ENCODE measurements around the gene TMEM100.
A peak's percentile ranks its signal among the peaks of the same experiment; 100 is the strongest.

TMEM100 gene

DNA sequence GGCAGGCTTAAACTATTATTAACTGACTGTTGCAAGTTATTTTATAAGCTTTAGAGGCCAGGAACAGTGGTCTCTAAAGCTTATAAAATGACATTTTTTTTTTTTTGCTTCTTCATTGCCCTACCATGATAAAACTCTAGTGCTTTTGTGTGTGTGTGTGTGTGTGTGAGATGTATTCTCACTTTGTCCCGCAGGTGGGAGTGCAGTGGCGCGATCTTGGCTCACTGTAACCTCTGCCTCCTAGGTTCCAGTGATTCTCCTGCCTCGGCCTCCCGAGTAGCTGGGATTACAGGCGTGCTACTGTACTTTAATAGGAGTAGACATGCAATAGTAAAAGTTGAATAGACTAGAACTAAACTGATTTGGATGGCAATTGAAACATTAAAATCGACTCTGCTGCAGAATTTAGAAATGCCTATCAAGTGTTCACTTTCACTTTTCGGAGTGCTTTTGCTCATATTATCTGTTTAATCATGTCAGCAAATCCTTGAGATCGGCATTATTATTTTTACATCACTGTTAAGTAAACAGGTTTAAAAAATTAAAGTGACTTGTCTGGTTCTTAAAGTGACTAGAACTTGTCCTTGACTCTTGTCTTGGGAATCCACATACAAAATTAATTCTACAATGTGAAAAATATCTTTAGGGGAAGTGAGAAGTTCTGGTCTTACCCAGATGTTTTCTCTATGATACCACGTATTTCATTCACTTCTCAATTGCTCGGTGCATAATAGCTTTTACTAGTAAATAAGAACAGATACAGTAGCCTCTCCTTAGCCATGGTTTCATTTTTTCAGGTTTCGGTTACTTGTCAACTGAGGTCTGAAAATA, 19.8 kb upstream of the TMEM100 start:
- no peak for DNase-seq

DNA sequence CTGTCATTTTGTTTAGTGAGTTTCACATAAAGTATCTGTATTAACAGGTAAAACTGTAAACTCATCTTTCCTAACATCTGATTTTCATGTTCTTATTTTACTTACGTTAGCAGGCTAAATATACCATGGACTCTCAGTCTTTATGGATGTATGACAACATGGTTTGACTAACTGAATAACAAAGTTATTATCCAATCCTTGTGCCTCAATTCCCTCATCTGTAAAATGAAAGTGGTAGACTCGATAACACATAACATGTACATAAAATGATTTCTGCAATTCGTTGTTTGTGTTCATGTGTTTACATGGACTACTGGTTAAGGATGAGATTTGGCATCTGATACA, 18.7 kb upstream of the TMEM100 start:
- no peak for DNase-seq

DNA sequence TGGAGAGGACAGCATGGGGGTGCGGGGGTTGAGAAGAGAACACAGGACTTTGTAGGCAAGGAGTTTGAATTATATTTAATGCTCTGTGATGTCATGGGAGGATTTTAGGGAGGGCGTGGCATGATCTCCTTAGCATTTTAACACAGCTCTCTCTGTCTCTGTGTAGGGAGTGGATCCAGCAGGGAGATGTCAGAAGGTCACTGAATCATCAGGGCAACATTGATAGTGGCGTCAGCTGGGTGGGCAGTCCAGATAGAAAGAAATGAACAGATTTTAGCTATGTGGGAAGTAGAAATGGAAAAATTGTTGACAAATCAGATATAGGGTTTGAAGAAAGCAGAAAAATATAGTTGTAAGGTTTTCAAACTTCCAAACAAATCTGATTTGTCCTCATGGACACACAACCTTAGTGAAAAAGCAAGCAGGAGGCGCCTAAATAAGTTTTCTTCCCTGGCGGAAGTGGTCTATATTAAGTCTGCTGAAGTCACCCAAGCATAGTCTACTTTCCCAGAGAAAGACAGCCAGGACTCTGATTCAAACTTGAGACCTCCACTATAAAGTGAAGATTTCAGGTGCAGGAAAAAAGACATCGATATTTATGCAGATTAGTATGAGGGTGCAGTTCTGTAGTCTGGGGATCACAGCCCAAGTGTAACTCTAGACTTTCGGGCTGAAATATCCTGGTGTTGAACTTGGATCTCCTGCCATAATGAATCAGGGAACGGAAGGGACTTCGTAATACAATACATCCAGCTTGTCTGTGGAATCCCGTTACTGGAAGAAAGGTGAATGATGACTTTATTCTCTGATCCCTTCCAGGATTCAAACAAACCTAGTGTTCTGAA, 18.1 kb upstream of the TMEM100 start:
- DNase-seq: no peak

DNA sequence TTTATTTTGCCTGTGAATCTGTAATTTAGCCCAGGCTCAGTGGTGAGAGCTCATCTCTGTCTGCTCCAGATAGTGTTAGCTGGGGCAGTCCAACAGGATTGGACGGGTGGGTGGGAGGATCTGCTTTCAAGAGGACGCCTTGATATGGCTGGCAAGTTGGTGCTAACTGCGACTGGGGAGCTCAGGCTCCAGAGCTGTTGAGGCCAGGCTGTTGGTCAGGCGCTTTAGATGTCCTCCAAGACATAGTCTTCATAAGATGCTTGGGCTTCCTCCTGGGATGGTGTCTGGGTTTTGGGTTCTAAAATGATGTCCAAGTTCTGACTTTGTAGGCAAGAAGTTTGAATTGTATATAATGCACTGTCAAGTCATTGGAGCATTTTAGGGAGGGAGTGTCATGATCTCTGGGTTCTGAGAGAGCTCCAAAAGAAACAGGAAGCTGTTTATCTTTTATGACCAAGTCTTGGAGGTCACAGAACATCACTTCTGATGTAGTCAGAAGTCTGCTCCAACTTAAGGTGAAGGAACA, 15.4 kb upstream of the TMEM100 start:
- no peak for DNase-seq

DNA sequence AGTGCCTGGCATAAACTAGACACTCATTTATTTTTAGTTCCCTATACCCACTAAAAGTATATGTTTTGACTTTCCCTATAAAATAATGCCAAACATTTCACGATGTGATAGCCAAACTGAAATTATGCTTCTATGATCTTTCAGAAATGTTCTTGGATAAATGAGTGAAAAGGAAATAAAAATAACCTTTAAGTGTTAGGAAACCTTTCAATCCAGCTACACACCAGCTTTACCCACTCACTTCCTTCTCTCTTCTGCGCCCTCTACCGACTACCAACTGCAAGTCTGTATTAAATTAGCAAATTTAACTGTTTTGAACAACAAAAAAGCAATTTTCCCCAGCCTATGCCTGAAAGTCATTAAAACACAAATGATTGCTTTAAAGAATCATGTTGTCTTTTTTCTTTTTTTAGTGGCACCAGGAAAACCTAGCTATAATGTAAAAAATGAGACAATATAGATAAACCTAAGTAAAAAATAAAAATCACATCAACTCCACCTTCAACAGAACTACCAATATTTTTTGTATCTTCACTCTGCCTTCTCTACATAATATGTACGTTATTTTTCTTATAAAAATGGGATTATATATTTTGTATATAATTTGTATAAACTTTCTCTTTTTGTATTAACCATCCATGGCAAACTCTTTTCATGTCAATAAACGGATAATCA, 13.2 kb upstream of the TMEM100 start:
- no peak for DNase-seq

DNA sequence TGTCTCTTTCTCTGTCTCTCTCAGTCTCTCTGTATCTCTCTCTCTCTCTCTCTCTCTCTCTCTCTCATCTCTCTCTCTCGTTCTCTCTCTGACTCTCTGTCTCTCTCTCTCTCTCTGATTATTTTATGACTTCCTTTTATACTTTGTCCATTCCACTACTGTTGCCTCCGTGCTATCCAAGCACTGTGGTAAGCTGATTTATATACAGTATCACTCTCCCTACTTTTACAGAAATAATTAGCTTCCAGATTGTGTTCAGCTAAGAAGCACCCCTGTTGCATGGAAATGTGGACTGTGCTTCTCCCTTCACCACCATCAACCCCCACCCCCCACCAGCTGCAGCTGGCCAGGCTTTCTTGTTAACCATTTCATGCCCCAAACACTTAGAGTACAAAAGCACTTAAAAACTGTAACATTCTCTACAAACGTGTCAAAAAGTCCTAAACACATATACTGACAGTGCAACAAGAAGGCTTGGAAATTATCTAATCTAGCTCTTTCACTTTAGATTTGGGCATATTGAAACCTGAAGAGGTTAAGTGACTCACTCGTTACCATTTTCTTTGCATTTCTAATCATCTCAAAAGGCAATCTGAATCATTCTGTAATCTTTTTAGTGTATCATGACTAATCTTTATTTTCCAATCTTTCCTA, 11.6 kb upstream of the TMEM100 start:
- DNase-seq: no peak

DNA sequence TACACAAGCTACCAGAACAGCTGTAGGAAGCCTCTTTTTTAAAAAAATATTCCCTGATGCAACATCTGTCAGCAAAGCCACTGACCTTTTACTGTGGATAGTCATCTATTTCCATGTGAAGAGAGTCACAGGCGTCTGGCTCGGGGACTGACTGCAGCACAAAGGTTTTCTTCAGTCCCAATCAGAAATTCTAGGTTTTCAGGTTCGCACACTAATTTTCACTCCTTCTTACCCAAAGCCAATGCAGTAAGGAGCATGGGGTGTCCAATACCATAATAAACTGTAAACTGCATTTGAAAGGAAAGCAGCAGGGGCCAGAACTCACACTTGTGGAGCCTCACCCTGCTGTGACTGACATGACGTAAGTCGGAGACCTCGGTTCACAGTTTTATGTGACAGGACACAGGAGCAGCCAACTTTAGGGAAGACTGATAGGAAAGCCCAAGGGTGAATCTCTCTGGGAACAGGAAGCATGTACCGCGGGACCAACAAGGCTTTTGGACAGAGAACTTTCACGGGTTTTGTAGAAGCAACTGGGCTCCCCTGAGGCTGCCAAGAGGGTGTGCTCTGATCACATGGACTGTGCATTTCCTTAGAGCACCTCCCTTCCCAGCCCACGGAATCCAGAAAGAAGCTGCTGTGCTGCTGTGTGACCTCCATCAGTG, 9.1 kb upstream of the TMEM100 start:
- no peak for DNase-seq

DNA sequence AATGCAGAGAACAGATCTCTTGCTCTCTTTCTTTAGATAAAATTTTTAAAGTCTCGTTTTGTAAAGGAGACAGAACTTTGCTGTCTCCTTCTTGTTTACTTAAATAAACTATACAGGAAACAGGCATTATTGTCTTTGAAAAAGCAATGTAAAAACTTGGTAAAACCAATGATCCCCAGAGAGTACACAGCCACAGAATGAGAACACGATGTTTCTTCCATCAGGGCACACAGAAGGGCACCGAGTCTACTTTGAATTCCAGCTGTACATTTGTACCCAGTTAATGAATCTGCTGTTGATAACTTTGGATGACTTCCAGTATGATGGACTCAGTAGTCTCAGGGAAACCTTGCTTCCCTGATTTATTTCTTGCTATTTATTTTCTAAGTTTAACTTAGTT, 8.1 kb upstream of the TMEM100 start:
- no peak for DNase-seq

DNA sequence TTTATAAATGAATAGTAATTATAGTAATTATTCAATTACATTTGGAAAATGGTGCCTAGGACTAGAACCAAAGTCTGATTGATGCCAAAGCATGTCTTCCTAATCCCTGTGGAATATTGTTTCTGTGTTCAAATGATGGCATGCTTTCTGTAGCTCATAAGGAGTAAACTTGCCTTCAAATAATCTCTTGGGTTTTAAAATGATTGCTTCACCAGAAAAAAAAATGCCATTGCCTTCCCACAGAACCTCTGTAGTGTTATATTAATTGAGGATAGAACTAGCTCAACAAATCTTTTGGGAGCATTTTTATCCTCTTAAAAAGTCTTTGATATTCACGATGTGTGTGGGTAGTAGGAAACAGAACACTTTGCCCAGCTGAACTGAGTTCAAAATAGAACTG, 7.7 kb upstream of the TMEM100 start:
- DNase-seq: no peak

DNA sequence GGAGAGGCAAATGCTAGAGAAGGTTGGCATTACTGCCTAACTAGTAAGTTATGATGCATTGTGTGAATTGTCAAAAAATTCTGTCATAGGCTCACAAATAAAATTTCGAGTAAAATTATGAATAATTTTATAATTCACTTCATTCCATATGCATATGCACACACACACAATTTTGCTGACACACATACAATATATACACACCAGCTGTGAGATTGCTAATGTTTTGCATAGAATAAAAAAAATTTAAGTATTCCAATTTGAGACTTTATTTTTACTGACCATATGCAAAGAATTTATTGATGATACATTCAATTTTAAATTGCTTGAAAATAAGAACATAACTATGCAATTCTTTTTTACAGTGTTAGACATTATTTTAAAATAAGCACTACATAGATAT, 6.8 kb upstream of the TMEM100 start:
- no peak for DNase-seq

DNA sequence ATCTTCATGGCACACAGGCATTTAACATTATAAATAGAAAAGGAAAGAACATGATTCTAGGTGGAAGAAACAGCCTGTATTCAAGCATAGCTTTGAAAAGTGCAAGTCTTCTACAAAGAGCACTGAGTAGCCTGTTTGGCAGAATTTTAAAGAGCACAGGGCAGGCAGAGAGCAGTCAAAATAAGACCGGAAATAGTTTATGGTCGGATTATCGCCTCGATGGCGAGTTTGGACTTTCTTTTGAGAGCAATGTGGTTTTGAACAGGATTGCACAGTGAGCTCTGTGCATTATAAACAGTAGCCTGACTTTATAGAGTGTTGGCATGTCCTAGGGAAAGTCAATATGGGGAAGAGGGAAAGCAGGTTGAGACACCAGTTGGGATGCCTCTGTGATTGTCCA, 6.2 kb upstream of the TMEM100 start:
- DNase-seq: no peak

DNA sequence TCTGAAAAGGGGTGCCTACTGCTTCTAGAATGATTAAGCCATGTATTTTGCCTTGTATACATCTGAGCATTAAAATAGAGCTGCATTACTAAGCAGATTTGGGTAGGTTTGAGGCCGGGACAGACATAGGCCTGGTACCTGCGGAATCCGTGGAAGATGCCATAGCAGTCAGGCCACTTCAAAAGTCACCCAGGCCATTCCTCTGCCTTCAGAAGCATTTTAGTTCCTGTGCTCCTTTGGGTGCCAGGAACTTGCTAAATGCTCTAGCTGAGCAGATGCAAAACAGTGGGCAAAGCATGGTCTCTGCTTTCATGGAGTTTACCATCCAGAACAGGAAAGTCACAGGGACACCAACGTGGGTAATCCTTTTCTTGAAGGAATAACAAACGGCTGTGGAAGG, 5.7 kb upstream of the TMEM100 start:
- DNase-seq: no peak

DNA sequence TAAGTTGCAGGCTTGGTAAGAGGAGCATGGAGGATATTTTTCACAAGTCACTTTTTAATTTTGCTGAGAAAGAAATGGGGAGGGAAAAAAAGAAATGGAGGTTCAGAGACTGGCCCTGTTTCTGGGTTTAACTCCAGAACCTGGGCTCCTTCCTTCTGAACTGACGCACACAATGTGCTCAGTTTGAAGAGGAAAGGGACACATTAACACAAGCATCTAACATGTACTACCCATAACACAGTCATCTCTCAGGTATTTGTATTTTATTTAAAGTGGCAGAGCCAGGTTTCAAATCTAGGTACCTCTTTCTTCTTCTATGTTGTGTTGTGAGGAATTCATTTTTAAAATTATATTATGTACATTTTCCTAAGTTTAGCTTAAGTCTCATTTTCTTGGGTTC, 5.3 kb upstream of the TMEM100 start:
- no peak for DNase-seq

DNA sequence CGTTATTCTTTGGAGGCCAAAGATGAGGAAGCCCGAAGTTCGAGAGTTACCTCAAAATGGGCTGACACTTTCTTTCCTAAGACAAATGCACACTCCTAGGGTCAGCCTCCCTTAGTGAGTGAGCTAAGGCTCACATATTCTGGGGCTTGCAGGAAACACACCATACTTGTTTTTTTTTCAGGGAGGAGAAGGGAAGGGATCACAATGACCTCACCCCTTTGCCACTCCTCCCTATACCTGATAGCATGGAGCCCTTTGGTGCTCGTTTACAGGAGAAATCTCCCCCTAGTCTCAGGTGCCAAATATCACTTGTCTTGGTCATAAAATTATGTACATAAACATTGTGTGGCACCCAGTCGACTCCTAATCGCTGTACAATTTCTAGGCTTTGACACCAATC, 4.6 kb upstream of the TMEM100 start:
- DNase-seq: no peak

DNA sequence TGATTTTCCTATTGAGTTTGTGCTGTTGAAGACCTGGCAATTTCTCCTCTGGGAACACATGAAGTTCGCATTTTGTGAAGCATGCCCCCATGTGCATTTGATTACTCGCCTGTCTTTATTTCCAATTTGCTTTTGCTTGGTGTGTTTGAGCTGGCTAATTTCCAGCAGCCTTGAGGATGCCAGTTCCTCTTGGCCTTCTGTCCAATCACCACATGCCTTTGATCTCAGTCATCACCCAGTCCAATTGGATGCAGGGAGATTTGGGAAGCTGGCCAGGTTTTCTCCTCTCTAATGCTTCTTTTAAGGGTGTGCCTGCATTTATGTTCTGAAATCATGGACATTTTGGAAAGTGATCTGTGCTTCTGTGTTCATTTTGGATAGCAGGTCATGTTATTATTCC, 3.8 kb upstream of the TMEM100 start:
- DNase-seq: no peak

DNA sequence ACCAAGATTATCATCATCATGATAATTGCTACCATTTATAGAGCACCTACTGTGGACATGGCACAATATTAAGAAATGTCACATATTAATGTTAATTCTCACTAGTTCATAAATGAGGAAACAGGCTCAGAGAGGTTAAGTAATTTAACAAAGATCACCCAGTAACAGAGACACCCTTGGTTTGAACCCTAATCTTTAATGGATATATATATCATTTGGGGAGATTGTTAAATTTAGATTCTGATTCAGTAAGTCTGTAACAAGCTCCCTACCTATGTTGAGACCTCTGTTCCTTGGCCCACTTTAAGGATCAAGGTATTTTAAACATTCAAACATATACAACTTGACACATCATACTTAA, 804 bp upstream of the TMEM100 start:
- no peak for DNase-seq

DNA sequence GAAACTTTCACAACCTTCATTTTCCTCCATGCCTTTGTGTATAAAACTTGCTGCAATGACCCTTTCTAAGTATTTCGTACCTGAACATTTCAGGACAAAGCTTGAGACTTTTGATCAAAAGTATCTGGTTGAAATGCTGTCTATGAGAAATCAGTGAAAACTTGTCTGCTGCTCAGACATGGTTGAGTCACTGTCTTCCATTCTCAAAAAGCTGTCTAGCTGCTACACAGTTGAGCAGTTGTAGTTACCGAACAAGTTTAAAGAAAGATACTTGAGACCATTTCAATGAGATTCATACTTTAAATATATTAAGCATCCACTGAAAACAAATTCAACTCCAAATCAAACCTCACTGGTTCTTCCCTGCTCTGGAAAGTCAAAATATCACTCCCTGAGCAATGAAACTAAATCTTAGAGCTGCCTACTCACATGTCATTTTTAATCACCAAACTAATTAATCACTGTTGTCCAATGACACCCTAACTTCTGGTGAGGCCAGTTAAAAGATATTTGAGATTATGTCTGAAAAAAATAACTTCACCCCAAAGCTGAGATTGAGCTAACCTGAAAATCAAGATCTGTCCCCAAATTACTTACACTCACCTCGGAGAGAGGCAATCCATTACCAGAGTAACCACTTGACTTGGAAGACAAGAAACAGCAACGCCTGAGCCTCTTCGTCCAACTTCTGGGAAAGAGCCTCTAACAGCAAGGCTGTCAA, 488 bp downstream of the TMEM100 start:
- DNase-seq: no peak

DNA sequence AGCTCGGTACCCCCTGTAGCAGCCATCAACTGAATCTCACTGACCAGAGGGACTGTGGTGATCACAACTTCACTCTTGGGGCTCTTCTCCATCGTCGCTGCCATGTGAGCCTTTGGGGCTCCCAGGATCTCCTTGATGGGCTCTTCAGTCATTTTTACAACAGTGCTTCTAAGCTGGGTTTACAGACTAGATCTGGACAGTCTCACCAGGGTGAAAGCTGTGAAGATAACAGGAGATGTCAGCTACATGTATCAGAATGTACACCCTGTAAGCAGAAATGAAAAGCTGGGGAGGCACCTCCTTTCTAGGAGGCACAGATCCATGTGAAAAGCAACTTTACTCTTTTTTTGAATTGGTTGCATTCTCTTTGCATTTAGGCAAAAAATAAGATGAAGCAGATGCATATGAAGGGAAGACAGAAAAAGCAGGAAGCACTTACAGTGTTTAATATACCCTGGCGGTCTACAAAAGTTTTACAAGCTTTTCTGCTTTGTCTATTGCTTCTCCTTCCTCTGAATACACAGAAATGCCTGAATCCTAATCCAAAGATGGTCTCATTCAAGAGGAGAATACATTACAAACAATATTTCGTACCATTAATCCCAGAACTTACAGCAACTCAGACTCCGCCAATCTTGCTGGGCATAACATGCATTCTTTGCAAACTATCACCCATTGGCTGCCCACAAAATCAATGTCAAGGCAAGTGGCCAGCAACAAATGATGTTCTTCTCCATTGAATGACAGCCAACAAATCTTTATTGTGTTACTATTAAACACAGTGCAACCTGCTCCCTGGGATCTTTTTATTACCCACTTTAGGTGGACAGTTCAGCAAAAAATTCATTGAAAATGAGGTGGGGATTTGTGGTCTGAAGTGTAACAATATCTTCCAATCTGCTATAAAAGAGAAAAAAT, 1.5 kb downstream of the TMEM100 start:
- no peak for DNase-seq

DNA sequence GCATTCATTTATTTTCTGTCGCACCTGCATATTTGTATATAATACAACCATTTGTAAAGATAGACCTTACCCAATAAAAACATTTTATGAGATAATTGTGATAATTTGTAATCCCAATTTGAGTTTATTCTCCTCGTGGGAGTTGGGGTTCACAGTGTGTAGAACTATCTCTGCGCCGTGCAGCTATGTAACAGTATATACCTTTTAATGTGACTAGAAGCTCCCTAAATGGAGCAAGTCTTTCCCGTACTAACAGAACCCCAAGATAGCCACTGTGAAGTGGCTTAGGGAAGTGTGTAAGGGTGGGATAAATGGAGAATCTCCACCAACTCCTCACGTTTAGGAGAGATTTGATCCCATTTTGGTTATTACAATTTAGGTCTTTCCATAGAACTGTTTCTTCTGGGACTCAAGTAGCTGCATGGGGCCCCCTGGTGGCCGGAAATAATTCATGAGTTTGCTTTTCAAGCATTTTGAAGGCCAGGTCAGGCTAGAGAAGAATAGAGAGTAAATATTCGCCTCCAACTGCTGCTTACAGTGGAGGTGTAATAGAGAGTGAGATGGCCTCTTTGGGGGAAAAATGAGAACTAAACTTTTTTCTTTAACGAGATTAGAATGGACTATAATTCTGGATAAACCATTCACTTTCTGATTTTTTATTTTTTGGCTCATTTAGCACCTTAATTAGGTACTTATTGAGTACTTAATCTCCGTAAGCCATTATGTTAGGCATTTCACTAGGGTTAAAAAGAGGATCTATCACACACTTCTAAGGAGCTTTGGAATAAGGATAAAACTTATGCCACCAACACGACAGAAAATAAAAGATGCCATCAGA, 4.5 kb downstream of the TMEM100 start:
- DNase-seq: peak; percentile 20

DNA sequence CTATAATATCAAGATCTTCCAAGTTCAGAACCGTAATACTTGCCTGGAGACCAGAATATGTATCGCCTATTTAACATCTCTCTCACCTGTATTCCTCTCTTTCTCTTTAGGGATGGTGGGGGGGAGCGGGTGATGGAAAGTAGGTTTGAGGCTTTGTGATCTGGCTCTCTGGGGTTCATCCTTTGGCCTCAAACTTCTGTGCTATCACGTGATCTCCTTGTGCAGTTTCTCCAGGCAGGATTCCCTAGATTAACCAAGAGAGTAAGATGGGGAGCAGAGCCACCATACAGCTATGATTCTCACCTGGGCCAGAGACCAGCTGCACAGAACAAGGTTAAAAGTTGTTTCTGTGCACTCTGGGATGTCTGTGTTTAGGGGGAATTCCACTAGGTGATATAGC, 5.2 kb downstream of the TMEM100 start:
- DNase-seq: no peak

Data from NK-92 treated with Interleukin-12 subunit alpha and Interleukin-12 subunit beta, amount 100 ng/mL, for 24 hours (cell line).